Measurements from ENCODE around the gene ZC2HC1C.

The ZC2HC1C gene, protein sequence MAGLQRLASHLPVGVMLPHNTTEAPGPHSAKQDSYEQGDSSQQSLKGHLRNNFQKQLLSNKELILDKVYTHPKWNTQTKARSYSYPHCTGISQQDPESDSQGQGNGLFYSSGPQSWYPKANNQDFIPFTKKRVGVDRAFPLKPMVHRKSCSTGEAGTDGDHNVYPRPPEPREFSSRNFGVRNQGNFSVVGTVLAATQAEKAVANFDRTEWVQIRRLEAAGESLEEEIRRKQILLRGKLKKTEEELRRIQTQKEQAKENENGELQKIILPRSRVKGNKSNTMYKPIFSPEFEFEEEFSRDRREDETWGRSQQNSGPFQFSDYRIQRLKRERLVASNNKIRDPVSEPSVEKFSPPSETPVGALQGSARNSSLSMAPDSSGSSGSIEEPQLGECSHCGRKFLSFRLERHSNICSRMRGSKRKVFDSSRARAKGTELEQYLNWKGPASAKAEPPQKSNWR

DNA sequence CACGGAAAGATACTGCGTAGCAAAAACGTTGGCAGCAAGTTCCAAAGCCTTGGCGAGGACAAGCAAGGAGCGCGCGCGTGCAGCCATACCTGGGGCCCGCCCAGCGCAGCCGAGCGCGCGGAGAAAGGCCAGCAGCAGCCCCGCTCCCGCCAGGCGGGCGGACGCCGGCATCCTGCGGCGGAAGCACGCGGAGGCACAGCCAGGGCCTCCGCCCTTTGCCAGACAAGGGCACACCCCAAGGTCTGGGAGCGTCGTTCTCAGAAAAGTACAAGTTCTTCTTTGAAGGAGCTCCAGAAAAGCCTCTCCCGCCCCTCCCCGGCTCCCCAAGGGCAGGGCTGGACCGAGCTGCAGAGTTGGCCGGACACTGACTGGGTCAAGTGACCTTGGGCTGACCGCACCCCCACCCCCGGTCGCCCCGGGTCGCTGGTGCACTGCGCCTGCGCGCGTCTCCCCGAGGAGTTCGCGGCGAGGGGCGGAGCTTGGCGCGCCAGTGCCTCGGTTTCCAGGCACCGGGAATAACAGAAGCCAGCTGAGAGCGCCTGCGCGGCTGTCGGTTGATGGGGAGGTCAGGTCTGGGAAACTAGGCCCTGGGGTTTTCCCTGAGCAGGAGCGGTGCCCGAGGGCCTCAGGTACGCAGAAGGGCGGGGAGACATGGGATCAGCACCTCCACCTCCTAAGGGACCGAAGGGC is at the start of gene ZC2HC1C:
TSS of gene ZC2HC1C (plus strand) at position 521 of the 690 bp plus-strand sequence. CDS start 933 bp downstream, outside the sequence.
- peak; percentile 84 to 86 for DNase-seq

DNA sequence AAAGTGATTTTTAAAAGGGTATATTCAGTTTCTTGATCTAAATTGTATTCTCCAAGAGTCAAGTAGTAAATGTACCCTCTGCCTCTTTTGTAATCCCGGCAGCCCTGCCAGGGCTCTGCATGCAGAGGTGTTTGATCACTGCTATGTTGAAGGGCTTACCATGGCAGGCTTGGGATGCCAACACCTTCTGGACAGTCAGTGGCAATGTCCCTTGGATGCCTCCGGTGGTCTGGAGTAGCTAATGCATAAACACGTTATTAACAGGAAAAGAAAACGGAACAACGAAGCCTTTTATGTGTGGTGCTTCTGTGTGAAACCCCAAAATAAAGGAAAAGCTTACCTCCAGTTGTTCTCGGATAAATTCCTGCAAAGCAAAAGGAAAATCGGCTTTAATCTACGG is 46.8 kb upstream of the ZC2HC1C start:
- no peak for DNase-seq

DNA sequence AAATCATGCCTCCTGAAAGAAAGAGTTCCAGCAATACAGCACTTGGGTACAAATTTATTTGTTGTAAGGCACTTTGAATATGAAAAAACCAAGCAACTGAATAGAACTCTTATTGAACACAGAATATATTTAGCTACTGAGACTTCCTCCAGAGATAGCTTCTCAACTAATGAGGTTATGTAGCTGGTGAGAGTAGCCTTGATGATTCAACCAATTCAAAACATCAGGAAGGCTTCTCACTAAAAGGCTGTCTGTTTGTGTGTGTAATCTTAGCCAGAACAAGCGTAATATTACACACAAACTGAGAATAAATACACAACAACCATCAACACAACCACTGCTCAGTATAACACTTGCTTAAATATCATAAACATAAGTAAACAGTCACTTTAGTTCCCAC is 46.3 kb upstream of the ZC2HC1C start:
- no peak for DNase-seq

DNA sequence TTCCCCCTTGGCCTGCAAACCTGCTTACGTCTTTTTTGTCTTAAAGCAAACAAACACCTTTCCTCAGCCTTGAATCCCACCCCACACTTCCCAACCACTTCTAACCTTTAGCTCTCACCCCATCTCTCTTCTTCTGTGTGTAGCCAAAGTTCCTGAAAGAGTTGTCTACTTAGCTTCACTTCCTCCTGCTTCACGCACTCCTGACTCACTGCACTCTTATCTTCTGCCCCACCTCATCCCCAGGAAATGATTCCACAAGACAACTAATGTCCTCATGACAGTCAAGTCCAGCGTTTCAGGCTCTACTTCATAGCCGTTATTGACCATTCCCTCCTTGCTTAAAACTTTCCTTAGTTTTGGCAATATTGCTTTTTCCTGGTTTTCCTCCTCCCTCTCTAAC is 44.4 kb upstream of the ZC2HC1C start:
- no peak for DNase-seq

DNA sequence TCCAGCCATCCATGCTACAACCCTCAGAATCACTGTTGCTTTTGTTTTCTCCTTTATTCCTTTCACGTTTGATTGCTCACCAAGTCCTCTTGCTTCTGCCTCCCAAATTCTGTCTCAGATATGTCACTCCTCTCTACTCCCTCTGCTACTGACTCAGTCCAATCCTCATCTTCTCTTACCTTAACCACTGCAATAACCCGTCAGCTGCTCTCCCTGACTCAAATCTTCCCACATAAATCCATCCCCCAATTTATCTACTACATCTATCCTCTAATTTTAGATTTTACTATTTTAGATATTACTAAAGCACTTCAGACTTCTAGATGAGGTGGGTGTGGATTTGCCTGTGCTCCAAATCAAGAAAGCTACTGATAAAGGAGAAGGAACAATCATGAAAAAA is 43.6 kb upstream of the ZC2HC1C start:
- DNase-seq: no peak

DNA sequence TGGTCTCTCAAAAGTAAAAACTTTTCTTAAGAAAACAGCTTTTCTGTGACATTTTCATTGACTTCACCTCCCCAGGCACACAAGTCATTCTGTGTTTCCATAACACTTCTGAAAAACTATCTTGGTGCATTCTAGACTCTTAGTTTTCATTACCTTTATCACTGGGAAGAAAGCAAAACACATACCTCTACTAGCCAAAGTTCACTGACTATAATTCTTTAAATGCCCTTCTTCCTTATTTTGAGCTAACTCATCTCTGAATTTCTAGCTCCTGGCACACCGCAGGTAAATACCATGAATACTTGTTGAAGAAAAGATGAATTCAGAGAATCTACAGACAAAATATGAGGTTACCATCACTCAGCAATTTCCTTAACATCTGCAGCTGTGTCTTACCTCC is 39.3 kb upstream of the ZC2HC1C start:
- DNase-seq: no peak

DNA sequence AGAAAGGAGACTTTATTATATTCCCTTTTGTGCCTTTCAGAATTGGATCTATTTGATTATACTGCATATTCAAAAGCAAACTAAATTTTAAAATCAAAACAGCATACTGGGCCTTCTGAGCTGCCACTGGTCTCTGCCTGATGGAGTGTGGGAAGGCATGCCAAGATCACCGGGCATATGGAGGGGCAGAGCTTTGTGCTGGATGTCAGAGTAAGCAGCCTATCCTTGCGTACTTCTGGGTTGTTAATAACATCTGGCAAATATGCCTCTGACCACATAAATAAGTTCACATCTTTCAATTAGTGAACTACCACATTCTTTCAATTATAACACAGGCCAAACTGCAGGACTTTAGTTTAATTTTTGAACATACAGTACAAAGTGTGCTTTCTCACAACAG is 36.5 kb upstream of the ZC2HC1C start:
- no peak for DNase-seq

DNA sequence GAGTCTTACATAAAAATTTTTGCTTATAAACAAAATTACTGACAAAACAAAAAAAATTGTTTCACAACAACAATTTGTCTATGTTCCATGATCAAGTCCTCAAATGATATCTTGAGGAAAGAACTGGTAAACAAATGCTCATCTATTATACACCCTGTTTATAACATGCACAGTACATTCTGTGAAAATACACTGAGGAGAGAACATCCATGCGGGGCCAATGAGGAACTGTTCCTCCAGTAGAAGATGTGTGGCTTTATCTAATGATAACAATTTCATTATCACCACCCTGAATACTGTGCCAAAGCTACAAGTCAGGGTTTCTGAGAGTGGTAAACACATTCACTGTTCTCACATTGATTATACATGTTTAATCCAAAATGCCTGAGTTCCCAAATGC is 28.9 kb upstream of the ZC2HC1C start:
- no peak for DNase-seq

DNA sequence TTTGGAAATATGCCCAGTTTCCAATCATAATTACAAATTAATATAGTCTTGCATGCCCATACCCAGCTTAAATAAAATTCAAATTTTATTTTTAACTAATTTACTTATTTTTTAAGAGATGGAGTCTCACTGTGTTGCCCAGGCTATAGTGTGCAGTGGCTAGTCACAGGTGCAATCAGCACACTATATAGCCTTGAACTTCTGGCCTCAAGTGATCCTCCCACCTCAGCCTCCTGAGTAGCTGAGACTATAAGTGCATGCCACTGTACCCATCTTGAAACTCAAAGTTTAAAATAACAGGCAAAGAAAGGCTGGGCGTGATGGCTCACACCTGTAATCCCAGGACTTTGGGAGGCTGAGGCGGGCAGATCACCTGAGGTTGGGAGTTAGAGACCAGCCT is 28.5 kb upstream of the ZC2HC1C start:
- no peak for DNase-seq

DNA sequence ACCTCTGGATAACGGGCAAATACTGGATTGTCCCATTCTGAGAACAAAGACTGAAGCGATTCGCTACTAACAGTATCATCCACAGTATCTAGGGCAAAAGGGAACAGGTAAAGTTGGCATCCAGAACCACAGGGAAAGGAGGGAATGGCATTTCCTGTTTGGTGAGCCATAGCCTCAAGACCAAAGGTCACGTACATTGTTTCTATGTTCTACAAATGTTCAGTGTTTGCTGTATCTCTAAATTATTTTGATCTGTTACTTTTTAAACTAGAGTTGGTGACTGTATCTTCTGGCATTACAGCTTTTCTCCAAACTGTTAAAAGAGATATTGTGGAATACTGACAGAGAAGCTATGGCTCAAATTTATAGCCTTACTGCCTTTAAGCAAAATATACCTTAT is 27.8 kb upstream of the ZC2HC1C start:
- no peak for DNase-seq

DNA sequence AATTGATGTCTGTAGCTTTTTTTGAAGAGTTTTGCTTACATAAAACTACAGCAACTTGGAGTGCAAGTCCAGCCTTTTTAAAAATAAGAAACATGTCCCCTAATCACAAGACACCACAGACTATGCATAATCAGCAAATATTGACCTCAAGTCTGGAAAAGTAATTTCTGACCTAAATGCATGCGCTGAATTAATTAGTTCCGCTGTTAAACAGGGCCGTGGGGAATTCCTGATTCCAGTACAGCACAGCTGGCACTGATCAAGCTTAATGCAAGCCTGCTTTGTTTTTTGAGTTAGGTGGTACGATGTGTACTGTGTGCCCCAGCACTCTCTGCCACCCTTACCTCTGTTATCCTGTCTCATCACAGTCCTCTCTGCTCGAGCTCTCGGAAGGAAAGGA is 27.4 kb upstream of the ZC2HC1C start:
- no peak for DNase-seq

DNA sequence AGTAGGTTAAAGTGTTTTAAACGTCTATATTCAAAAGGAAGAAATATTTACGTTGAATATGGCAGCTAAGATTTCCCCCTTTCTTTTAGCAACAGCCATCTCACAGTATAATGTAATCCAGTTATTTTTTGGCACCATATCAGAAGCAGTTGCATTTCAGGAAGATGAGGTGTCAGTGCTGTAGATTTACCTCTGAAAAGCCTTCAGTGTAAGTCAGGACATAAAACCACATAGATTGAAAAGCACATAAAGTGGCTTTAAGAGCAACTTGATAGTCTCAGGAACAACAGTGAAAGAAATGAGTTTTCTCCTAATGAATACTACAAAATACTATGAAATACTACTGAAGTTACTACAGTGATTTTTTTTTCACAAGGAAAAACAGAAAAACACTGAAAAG is 25.1 kb upstream of the ZC2HC1C start:
- DNase-seq: no peak

DNA sequence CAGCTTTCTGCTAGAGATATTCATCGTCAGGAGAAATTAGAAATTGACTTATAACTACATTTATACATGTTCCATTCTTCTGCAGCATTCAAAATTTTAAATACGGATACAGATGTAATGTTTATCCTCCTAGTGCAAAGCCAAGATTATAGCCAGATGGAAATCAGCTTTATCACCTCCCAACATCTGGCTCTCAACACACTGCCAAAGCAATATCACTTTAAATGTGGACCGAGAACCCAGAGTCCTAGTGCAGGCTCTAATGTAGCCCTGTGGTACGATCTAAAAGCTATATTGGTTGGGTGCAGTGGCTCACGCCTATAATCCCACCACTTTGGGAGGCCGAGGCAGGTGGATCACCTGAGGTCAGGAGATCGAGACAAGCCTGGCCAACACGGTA is 24.7 kb upstream of the ZC2HC1C start:
- DNase-seq: no peak

DNA sequence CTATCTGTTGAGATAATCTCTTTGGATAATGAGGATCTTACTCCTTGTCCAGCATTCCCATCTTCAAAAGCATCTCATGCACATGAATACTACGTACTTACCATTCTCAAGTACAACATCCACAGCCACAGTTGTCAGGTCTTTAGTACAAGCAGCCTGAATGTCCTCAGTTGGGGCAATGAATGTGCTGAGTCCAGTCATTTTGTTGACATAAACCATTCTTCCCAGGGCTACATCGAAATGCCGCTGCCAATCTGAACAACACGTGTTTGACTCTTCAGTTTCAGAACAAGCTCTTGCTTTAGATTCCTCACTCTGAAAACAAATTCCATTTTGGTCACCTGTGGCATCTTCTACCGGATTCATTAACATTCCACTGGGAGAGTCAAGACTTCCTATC is 23.2 kb upstream of the ZC2HC1C start:
- DNase-seq: no peak

DNA sequence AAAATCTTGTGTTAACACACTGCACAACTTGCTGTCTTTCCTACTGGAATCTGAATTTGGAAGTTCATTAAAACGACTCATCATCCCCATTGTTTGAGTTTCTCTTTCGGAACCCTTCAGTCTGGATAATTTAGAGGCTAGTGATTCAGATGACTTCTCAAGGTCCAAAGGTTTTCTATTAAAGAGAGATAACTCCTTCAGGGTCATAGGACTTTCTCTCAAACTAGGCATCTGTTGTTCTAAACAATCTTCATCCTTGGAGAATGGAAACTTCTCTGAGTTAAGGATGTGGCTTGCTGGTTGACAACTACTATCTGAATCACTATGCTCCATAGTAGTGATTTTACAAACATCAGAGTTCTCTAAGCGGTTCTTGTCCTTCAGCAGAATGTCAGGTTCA is 22.5 kb upstream of the ZC2HC1C start:
- no peak for DNase-seq

DNA sequence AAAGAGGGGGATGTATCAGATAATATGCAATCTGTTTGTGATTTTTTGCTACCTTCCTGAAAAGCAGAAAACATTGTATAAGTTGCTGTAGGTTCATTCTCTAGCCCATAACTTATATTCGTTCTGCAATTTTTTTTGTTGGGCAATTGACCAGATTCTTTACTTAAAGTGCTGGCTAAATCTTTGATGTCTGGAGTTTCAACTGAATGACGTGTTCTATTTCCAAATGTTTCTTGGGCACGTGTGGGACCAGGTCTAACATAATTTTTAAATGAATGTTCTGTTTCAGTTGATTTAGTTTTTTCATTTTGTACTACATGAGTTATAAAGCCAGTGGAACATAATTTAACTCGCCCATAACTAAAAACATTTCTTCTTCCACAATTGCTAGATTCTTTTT is 21.9 kb upstream of the ZC2HC1C start:
- DNase-seq: no peak

DNA sequence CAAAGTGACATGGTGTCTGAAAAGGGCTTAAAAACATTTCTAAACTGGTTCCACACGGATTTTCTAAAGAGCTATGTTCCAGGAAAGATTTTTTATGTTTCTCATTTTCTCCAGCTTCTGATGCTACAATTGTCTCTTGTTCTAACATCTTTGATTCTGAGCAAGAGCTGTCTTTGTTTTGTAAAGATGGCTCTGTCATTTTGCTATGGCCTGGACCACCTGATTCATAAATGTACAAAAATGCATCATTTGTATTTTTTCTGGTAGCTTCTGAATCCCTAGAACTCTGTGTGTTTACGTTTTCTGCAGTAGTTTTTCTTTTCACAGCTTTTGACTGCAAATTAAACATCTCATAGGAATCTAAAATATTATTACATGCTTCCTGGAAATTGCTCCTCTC is 21.3 kb upstream of the ZC2HC1C start:
- DNase-seq: no peak

DNA sequence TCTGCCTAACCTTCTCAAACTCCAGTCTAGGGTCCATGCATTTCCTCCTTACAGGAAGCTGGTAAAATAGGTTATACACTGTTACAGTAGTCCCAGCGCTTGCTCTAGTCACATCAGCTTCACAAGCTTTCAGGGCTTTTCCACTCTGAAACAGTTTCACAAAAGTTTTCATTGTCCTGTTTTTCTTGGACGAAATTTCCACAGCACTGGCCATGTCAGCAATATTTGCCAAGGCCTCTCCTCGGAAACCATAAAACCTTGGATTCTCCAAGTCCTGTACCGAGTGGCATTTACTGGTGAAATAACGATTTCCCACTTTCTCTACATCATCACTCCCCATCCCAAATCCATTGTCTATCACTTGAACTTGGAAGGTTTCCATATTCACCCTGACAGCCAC is 20.3 kb upstream of the ZC2HC1C start:
- DNase-seq: no peak

DNA sequence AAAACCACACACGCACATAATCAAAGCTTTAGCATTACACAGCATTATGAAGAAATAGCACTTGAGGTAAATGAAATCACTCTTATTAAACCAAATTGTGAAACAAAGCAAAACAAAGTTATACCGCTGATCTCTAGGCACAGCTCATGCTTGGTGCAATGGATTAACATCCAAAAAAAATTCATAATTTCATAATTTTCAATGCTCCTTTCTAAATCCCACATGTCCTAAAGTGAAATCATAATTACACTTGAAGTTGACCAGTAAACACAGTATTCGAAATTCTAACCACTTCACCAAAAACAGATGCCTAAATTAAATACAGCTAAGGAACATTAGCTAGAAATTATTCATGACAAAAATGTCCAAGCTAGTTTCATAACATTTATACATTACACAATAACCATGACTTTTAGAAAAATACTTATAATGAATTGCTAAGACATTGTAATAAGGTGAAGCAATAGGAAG is 19.7 kb upstream of the ZC2HC1C start:
- no peak for DNase-seq

DNA sequence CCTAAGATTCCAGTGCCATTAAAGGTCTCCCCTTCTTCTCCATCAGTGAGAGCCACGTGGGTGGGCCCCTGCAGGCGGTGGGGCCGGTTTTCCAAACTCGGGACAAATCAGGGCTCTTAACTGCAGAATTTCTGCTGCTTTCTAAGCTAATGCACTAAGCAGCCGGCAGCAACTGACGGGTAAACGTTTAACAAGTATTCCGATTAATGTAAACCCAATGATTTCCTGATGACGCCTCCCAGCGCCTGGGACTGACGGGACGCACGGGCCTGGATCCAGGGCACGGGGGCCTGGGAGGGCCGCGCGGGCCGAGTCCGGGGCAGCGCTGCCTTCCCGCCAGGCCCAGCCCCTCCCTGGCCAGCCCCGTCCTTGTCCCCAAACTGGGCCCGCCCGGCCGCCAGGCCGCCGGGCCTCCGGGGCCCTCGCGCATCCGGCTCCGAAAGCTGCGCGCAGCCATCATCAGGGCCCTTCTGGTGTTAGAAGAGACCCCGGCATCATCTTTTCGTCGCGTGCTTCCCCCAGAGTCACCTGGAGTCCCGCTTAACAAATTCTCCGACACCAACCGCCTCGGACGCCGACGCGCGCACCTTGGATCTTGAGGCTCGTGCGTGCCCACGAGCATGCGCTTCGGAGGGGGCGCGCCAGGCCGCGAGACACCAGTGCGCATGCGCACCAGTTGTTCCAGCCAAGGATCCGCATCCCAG is 18.4 kb upstream of the ZC2HC1C start, which contains the start of gene MLH3:
TSS of gene MLH3 (minus strand) at position 616 of the 704 bp plus-strand sequence. CDS start 1,812 bp downstream, outside the sequence.
- DNase-seq: peak; percentile 77 to 80

DNA sequence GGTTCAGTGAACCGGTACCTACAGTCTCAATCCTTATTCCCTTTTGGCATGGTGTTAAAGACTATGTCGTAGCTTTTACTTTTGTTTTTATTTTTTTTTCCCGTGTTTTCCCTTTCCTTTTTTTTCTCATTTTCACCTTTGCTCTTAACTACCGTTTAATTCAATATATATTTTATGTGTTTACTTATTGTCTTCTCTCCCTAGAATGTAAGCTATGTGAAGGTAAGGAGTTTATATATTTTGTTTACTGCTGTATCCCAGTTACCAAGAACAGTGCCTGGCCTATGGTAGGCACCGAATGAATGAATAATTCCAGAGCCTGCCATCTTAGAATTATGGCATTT is 17.9 kb upstream of the ZC2HC1C start:
- DNase-seq: no peak

DNA sequence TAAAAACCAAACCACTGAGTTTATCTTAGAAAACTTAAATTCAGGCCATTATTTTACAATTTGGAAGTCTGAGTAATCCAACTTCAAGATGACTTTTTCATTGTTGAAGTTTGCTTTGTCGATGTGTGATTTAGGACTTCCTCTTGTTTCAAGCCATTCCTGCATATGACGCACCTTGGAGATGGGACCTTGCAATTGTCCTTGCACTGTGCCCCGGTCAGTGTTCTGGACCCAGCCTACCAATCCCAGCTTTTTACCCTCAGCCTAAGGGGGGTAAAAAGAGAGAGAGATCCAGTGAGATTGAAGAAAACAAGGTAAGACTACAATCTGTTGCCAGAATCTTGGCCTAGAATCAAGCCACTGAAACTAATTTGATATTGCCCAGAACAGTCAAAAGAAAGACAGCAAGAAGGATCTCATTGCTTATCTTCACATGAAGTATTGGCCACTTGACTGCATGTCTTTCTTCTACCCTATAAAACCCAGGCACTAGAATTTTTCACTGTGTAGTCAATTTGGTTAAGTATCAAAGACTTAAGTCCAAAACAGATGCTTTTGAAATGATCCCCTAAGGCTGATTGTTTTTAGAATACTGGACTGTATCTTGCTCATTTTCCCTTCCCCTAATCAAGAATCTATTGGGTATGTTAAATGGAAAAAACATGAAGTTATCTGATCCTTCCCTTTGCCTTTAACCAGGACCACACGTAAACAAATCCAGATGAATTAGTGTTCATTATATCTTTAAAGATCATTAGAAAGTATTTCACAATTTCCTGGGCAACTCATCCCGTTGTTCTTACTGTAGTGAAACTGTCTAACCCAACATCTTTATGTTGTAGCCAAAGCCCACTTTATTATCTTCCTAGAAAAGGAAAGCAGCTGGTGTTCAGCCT is 15.8 kb upstream of the ZC2HC1C start:
- DNase-seq: no peak

DNA sequence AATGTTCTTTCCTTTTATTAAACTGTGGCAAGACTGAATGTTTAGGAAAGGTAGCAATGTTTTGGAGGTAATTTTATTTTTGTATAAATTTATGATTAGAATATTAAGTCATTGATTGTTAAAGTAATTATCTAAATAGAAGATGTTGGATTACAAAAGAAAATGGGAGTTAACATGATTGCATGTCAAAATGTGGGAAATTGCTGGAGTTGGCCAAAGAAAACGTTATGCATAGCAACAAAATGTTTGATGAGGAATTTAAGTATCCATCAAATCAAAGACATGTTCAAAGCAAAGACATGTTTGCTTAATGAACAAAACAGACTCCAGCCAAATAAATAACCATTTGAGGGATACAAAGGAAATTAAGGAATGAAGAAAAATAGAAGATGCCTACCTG is 15.0 kb upstream of the ZC2HC1C start:
- DNase-seq: no peak
